AG10803 (cell line): Measurements from ENCODE around the gene MERTK.

ENCODE experiments used
- DNase-seq: peaks from one replicate; pipeline ENCODE4 v3.0.0; 2010; ENCODE audit warnings: low read depth
- H3K4me3 ChIP-seq: 2 replicates; pipeline ENCODE4 v1.5.1; 2011; ENCODE audit warnings: mild to moderate bottlenecking, low read length, control low read depth
- TF ChIP-seq, protein P1 (sequence below): conservative IDR thresholded peaks from 2 replicates; pipeline ENCODE4 v1.5.1; 2011; ENCODE audit warnings: mild to moderate bottlenecking, low read length, control low read depth, inconsistent platforms

MERTK gene

DNA sequence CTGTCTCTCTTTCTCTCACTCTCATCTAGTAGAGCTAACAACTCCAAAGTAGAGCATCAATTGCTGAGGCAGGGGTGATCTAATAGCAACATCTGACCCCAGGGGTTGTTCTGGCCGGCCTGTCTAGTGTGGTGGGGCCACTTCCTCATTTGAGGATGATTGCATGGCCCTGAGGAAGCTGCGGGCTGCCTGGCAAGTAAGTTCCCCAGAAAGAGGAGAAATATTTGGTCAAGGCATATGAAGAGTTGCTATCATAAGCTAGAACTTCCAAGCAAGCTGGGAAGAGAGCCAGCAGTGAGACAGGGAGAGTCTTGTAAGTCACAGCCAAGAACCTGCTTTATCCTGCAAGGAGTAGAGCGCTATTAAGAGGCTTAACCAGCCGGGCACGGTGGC is 105.8 kb downstream of the MERTK start:
- DNase-seq, result no peak
- H3K4me3 ChIP-seq, result no peak overlapping the region
- TF ChIP-seq, protein P1, sequence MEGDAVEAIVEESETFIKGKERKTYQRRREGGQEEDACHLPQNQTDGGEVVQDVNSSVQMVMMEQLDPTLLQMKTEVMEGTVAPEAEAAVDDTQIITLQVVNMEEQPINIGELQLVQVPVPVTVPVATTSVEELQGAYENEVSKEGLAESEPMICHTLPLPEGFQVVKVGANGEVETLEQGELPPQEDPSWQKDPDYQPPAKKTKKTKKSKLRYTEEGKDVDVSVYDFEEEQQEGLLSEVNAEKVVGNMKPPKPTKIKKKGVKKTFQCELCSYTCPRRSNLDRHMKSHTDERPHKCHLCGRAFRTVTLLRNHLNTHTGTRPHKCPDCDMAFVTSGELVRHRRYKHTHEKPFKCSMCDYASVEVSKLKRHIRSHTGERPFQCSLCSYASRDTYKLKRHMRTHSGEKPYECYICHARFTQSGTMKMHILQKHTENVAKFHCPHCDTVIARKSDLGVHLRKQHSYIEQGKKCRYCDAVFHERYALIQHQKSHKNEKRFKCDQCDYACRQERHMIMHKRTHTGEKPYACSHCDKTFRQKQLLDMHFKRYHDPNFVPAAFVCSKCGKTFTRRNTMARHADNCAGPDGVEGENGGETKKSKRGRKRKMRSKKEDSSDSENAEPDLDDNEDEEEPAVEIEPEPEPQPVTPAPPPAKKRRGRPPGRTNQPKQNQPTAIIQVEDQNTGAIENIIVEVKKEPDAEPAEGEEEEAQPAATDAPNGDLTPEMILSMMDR, result no peak

DNA sequence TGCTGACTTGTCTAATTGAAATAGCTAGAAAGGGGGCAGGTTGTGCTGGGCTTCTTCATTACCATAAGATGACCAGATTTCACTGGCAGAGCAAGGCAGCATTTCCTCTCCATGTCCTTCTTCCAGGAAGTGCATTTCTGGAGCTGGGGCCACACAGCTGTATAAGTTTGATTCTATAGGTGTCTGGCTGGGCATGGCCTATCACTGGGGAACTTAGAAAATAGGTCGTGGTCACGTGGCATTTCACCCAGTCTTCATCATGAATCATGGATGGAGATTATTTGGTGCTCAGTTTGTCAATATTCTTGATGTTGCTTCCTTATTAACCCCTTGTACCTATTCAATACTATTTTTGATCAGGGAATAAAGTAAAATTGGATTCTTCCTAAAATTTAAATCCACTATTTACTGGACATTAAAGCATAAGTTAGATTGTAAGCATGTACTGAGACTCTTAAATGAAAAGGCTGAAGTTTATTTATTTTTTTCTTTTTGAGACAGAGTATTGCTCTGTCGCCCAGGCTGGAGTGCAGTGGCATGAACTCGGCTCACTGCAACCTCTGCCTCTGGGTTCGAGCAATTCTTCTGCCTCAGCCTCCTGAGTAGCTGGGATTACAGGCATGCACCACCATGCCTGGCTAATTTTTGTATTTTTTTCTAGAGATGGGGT is 107.1 kb downstream of the MERTK start:
- DNase-seq, result no peak
- H3K4me3 ChIP-seq, result no peak overlapping the region
- TF ChIP-seq, protein P1, result no peak

DNA sequence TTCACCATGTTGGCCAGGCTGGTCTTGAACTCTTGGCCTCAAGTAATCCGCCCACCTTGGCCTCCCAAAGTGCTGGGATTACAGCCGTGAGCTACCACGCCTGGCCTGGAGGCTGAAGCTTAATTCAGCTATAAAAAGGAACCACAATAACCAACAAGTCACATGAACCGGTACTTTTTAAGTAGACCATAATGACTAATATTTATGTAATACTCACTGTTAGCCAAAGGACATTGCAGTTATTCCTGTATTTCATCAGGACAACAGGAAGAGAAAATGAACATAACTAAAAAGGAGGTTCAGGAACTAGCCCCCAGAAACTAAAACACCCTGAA is 107.6 kb downstream of the MERTK start:
- TF ChIP-seq, protein P1, result no peak
- peak; percentile 26 for DNase-seq

DNA sequence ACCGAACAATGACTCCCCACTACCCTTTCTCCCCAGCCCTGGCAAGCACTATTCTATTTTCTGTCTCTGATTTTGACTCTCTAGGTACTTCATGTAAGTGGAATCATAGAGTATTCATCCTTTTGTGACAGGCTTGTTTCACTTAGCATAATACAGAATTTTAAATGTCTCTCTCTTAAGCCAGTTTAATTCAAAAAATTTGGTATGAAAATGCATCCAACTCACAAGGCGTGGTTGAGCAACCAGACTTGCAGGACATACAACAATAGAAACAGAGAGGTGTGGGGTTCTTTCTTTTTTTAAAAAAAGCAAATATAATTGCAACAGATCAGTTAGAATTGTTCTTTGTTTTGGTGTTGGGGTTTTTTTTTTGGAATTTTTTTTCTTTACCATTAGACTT is 109.1 kb downstream of the MERTK start:
- TF ChIP-seq, protein P1, result no peak
- H3K4me3 ChIP-seq, result no peak overlapping the region
- no peak for DNase-seq

More for the DNA sequence above, 107.6 kb downstream of the MERTK start:
- no peak overlapping the region for H3K4me3 ChIP-seq

DNA sequence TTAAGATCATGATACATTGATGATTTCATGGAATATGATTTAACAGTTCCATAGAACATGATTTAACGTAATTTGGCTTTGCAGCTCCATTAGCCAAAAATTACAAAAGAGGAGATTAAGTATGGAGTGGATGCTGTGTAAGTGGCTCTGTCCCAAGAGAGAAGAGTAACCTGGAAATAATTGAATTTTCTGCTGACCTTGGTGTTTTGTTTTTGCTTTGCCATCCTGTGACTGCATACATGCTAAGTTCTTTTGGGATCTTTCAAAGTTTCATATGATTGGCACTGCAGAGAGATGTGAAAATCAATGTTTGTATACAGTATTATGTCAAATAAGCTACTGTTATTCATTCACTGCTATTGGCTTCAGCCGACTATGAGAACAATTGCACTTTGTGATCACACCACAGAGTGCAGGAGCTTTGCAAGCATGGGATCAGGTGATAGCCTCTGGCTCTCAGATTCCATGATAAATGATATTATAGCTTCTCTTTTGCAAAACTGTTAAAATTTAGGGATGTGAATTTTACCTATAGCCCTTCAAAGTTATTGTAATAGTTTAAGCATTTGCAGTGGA is 110.6 kb downstream of the MERTK start:
- DNase-seq, result no peak
- no peak overlapping the region for H3K4me3 ChIP-seq
- TF ChIP-seq, protein P1, result no peak

DNA sequence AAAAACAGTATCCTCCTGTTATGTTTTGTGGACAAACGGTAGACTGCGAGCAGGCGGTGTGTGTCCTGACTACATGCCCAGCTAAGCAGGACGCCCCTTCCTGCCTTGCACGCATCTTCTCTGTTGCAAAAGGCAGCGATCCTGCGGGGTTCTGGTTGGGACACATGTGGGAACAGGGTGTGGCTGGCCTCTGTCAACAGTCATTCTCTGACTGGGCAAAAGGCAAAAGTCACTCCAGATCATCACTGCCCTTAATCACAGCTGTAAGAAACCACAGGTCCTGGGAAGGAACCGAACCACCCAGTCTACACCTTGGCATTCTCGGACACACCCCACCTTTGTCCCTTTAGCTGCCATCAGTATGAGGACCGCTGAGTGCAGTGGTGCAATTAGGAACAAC is 112.3 kb downstream of the MERTK start:
- no peak overlapping the region for H3K4me3 ChIP-seq
- TF ChIP-seq, protein P1, result no peak
- DNase-seq, result no peak

DNA sequence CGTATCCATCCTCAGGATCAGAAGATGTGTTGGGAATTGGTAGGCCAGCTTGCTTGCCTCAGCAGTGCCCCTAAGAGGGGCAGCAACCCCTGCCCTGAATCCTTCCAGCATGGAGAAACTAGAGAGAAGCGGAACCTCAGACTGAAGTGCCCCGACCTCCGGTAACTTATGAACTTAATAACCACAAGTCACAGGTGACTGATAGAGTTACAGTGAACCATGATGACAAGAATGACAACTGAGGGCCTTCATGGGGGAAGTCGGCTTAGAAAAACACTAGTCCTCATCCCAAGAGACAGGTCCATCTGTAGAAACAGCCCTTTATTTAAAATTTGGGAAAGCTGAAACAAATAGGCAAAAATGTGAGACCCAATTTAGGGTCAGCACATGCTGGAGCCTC is 114.1 kb downstream of the MERTK start:
- TF ChIP-seq, protein P1, result no peak
- no peak overlapping the region for H3K4me3 ChIP-seq
- DNase-seq, result no peak
